ENCODE results near the gene SKOR2. TPM values are rescaled to one million over a fixed set of nuclear protein-coding genes. Genes with fewer than 3 reads are reported as not detected.
"Not testable (repeated sequence)": the region's sequence is repeated elsewhere in the genome, so short reads cannot be mapped to it uniquely, and the experiment has no call there.

SKOR2 gene
- total and polyA plus RNA-seq, 2 experiments from 2014 or later = not detected

GRCh38 chr18:47203626-47204464, 47.6 kb downstream of the SKOR2 start:
- peak in 1 of 2 donors; percentile 28 for DNase-seq (ENCODE audit: low read depth in 1 of 2, low spot score in 1 of 2)
- Histone ChIP-seq H3K36me3 (no peaks in the 10 kb centered on the region), H3K27ac (peak overlapping the region; percentile 78), H3K9me3 (ENCODE audit: low read depth) (no peaks in the 10 kb centered on the region), H3K4me3 (no peak overlapping the region), H3K4me1 (ENCODE audit: low read depth) (peaks cover 19% of the 10 kb centered on the region), H3K27me3 (no peaks in the 10 kb centered on the region)
- no peak for TF ChIP-seq CTCF (IDR thresholded peaks at IDR 0.05; ENCODE audit: low read depth, low read length)

- not testable (repeated sequence) for H3K27me3 ChIP-seq; DNase-seq (ENCODE audit: low read depth in 1 of 2, low spot score in 1 of 2); H3K4me1 ChIP-seq (ENCODE audit: low read depth); H3K4me3 ChIP-seq; H3K9me3 ChIP-seq (ENCODE audit: low read depth); H3K27ac ChIP-seq; H3K36me3 ChIP-seq
Observed at GRCh38 chr18:47195961-47196360, 55.5 kb downstream of the SKOR2 start.

- Histone ChIP-seq H3K4me1 (ENCODE audit: low read depth) (no peaks in the 10 kb centered on the region), H3K9me3 (ENCODE audit: low read depth) (no peaks in the 10 kb centered on the region), H3K36me3 (no peaks in the 10 kb centered on the region), H3K4me3 (no peak overlapping the region), H3K27ac (no peak overlapping the region), H3K27me3 (no peaks in the 10 kb centered on the region)
- TF ChIP-seq CTCF (IDR thresholded peaks at IDR 0.05; ENCODE audit: low read depth, low read length) = no peak
- DNase-seq (ENCODE audit: low read depth in 1 of 2, low spot score in 1 of 2) = peak in 1 of 2 donors; percentile 22
Observed at GRCh38 chr18:47191961-47192360, 59.5 kb downstream of the SKOR2 start.

GRCh38 chr18:47187721-47188120, 63.7 kb downstream of the SKOR2 start:
- H3K4me3 ChIP-seq = no peak overlapping the region
- H3K4me1 ChIP-seq (ENCODE audit: low read depth) = no peaks in the 10 kb centered on the region
- no peak overlapping the region for H3K27ac ChIP-seq
- no peaks in the 10 kb centered on the region for H3K9me3 ChIP-seq (ENCODE audit: low read depth)
- no peak for TF ChIP-seq CTCF (IDR thresholded peaks at IDR 0.05; ENCODE audit: low read depth, low read length)
- no peak for DNase-seq (ENCODE audit: low read depth in 1 of 2, low spot score in 1 of 2)
- H3K27me3 ChIP-seq = no peaks in the 10 kb centered on the region
- no peaks in the 10 kb centered on the region for H3K36me3 ChIP-seq

- TF ChIP-seq CTCF (IDR thresholded peaks at IDR 0.05; ENCODE audit: low read depth, low read length) = no peak
- H3K27ac ChIP-seq = no peak overlapping the region
- no peaks in the 10 kb centered on the region for H3K36me3 ChIP-seq
- H3K4me1 ChIP-seq (ENCODE audit: low read depth) = no peaks in the 10 kb centered on the region
- no peaks in the 10 kb centered on the region for H3K27me3 ChIP-seq
- no peak overlapping the region for H3K4me3 ChIP-seq
- DNase-seq (ENCODE audit: low read depth in 1 of 2, low spot score in 1 of 2) = peak in 1 of 2 donors; percentile 58
- H3K9me3 ChIP-seq (ENCODE audit: low read depth) = no peaks in the 10 kb centered on the region
Observed at GRCh38 chr18:47184419-47185050, 66.9 kb downstream of the SKOR2 start.

GRCh38 chr18:47182156-47182555, 69.3 kb downstream of the SKOR2 start:
- H3K36me3 ChIP-seq; H3K4me1 ChIP-seq (ENCODE audit: low read depth); H3K9me3 ChIP-seq (ENCODE audit: low read depth); DNase-seq (ENCODE audit: low read depth in 1 of 2, low spot score in 1 of 2); H3K27ac ChIP-seq; H3K27me3 ChIP-seq; H3K4me3 ChIP-seq: not testable (repeated sequence)

All from cardiac muscle cell (in vitro differentiated cells and primary cell).